BJ (cell line): ENCODE measurements around the gene ASB1. TPM values are rescaled to one million over a fixed set of nuclear protein-coding genes. Genes with fewer than 3 reads are reported as not detected.

Source experiments
- CTCF ChIA-PET: fragments of 350-600 bp; formaldehyde crosslinking; extraction: SDS; loops from one replicate; lab custom pipeline; 2021; ENCODE audit warnings: antibody characterized with exemption, inconsistent platforms; lab: Yijun Ruan, JAX
- POLR2A ChIA-PET: fragments of 300-600 bp; sonication (Branson Sonifier 250); formaldehyde crosslinking; extraction: SDS; loops from one replicate; lab custom pipeline; 2021; ENCODE audit warnings: antibody characterized with exemption; lab: Charles Lee
- DNase-seq: peaks from one replicate; pipeline ENCODE4 v3.0.0-alpha.2; 2011; ENCODE audit warnings: low read depth
- H3K27me3 ChIP-seq: 2 replicates; pipeline ENCODE4 v1.6.0; 2011; ENCODE audit warnings: low read length; ENCODE audit not compliant: control insufficient read depth, insufficient read depth
- H3K36me3 ChIP-seq: 2 replicates; pipeline ENCODE4 v1.5.1; 2011; ENCODE audit warnings: low read length; ENCODE audit not compliant: control insufficient read depth, insufficient read depth
- H3K4me3 ChIP-seq: 2 replicates; pipeline ENCODE4 v1.5.1; 2011; ENCODE audit warnings: low read depth, mild to moderate bottlenecking, control low read depth, low read length
- CTCF ChIP-seq: IDR thresholded peaks from 2 replicates; pipeline ENCODE4 v1.5.1; 2011; ENCODE audit warnings: low read depth, mild to moderate bottlenecking, control low read depth, inconsistent platforms, low read length, moderate library complexity; ENCODE audit not compliant: insufficient read depth
- polyA plus RNA-seq: library from polyadenylated mRNA; depleted of rRNA; stranded (reverse); fragments of >200 nt; gene quantifications from 2 replicates; pipeline ENCODE4 v1.2.3, GENCODE V29; 2011

Gene ASB1
- polyA plus RNA-seq, 1 experiment: 33.4 TPM

GRCh38 chr2:238483021-238483420 is 56.3 kb downstream of the ASB1 start:
- ChIA-PET POLR2A (no interaction called here), CTCF (no interaction called here)
- TF ChIP-seq CTCF: no peak
- no peak overlapping the region for H3K4me3 ChIP-seq
- no peak for DNase-seq
- no peaks in the 10 kb centered on the region for H3K27me3 ChIP-seq
- H3K36me3 ChIP-seq: no peaks in the 10 kb centered on the region

- no peak overlapping the region for H3K4me3 ChIP-seq
- no peak for DNase-seq
- no peak for TF ChIP-seq CTCF
- ChIA-PET CTCF (no interaction called here), POLR2A (no interaction called here)
- H3K36me3 ChIP-seq: no peaks in the 10 kb centered on the region
- H3K27me3 ChIP-seq: no peaks in the 10 kb centered on the region
These were observed 56.9 kb downstream of the ASB1 start for GRCh38 chr2:238483656-238484055.

GRCh38 chr2:238484522-238485452 is 58.1 kb downstream of the ASB1 start:
- POLR2A ChIA-PET: no interaction called here
- CTCF ChIA-PET: no interaction called here
- Histone ChIP-seq H3K27me3 (no peaks in the 10 kb centered on the region), H3K4me3 (no peak overlapping the region), H3K36me3 (no peaks in the 10 kb centered on the region)
- TF ChIP-seq CTCF: no peak
- no peak for DNase-seq

GRCh38 chr2:238486123-238486848 is 59.6 kb downstream of the ASB1 start:
- no peak for DNase-seq
- CTCF ChIA-PET: no interaction called here
- Histone ChIP-seq H3K27me3 (peaks cover 2% of the 10 kb centered on the region), H3K4me3 (no peak overlapping the region), H3K36me3 (no peaks in the 10 kb centered on the region)
- POLR2A ChIA-PET: no interaction called here
- TF ChIP-seq CTCF: no peak

GRCh38 chr2:238487134-238487533 is 60.4 kb downstream of the ASB1 start:
- TF ChIP-seq CTCF: no peak
- CTCF ChIA-PET: no interaction called here
- Histone ChIP-seq H3K27me3 (peaks cover 3% of the 10 kb centered on the region), H3K4me3 (no peak overlapping the region), H3K36me3 (no peaks in the 10 kb centered on the region)
- no peak for DNase-seq
- POLR2A ChIA-PET: no interaction called here
